ENCODE results near the gene FIP1L1.
A peak's percentile ranks its signal among the peaks of the same experiment; 100 is the strongest.

Gene FIP1L1

GRCh38 chr4:53499791-53500190 lies 122.3 kb downstream of the FIP1L1 start:
- H3K4me2 ChIP-seq (ENCODE audit: low read length): no peak overlapping the region
- no peak overlapping the region for H2BK15ac ChIP-seq (replicated peaks; ENCODE audit: low read depth)
- no peak overlapping the region for H3K27ac ChIP-seq (ENCODE audit: low read depth, low read length)
- no peaks in the 10 kb centered on the region for H3K27me3 ChIP-seq (ENCODE audit: insufficient read depth, low read length, poor library complexity)
- no peak overlapping the region for H2AK5ac ChIP-seq (ENCODE audit: low read length)
- H3K79me2 ChIP-seq (ENCODE audit: control insufficient read depth, insufficient read depth, low read length): no peaks in the 10 kb centered on the region
- H4K8ac ChIP-seq (ENCODE audit: low read depth, low read length): no peak overlapping the region
- no peak overlapping the region for H2BK120ac ChIP-seq (ENCODE audit: low read depth, low read length)
- no peak overlapping the region for H2BK5ac ChIP-seq (ENCODE audit: low read length)
- no peaks in the 10 kb centered on the region for H3K4me1 ChIP-seq (ENCODE audit: control insufficient read depth, low read depth, low read length)
- H3K79me1 ChIP-seq (ENCODE audit: low read length): no peaks in the 10 kb centered on the region
- no peak overlapping the region for H3K9ac ChIP-seq (ENCODE audit: low read length)
- no peak overlapping the region for H3K18ac ChIP-seq (ENCODE audit: low read length)
- H3K4ac ChIP-seq (ENCODE audit: low read depth, low read length): no peak overlapping the region
- no CpG with 5 or more reads among the region's 1 CpG for WGBS (ENCODE audit: extremely low coverage, insufficient coverage, low lambda C conversion rate)
- no peak overlapping the region for H4K5ac ChIP-seq (ENCODE audit: low read length)
- no peak for DNase-seq
- H3K23ac ChIP-seq (ENCODE audit: low read length): no peak overlapping the region
- H3K4me3 ChIP-seq (ENCODE audit: low read length): no peak overlapping the region
- H3K56ac ChIP-seq (ENCODE audit: low read length): no peak overlapping the region
- H3K36me3 ChIP-seq (ENCODE audit: control insufficient read depth, insufficient read depth, low read length): no peaks in the 10 kb centered on the region

GRCh38 chr4:53500546-53500945 lies 123.1 kb downstream of the FIP1L1 start:
- no CpG with 5 or more reads among the region's 2 CpGs for WGBS (ENCODE audit: extremely low coverage, insufficient coverage, low lambda C conversion rate)
- Histone ChIP-seq H3K23ac (ENCODE audit: low read length) (no peak overlapping the region), H2AK5ac (ENCODE audit: low read length) (no peak overlapping the region), H3K79me1 (ENCODE audit: low read length) (no peaks in the 10 kb centered on the region), H3K27ac (ENCODE audit: low read depth, low read length) (no peak overlapping the region), H3K4ac (ENCODE audit: low read depth, low read length) (no peak overlapping the region), H3K18ac (ENCODE audit: low read length) (no peak overlapping the region), H4K5ac (ENCODE audit: low read length) (no peak overlapping the region), H3K4me2 (ENCODE audit: low read length) (no peak overlapping the region), H3K9ac (ENCODE audit: low read length) (no peak overlapping the region), H4K8ac (ENCODE audit: low read depth, low read length) (no peak overlapping the region), H2BK120ac (ENCODE audit: low read depth, low read length) (no peak overlapping the region), H3K56ac (ENCODE audit: low read length) (no peak overlapping the region), H2BK5ac (ENCODE audit: low read length) (no peak overlapping the region), H3K36me3 (ENCODE audit: control insufficient read depth, insufficient read depth, low read length) (no peaks in the 10 kb centered on the region), H2BK15ac (replicated peaks; ENCODE audit: low read depth) (no peak overlapping the region), H3K4me1 (ENCODE audit: control insufficient read depth, low read depth, low read length) (no peaks in the 10 kb centered on the region), H3K27me3 (ENCODE audit: insufficient read depth, low read length, poor library complexity) (no peaks in the 10 kb centered on the region), H3K79me2 (ENCODE audit: control insufficient read depth, insufficient read depth, low read length) (no peaks in the 10 kb centered on the region), H3K4me3 (ENCODE audit: low read length) (no peak overlapping the region)
- DNase-seq: no peak

DNA sequence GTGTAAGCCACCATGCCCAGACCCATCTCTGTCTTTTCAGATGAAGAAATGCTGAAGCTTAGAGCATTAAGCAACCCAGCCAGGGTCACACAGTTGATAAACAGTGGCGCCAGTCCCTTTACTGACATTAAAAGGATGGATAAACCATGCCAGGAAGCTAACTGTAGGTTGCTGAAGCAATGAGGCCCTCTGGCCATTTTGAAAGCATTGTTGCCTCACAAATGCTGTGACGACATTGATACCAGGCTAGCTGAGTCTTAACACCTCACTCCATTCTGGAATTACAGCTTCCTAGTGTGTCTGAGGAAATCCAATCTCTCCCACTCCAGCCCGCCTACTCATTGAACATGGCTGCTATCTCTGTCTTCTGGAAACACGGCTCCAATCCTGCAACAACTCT lies 124.1 kb downstream of the FIP1L1 start:
- Histone ChIP-seq H3K36me3 (ENCODE audit: control insufficient read depth, insufficient read depth, low read length) (no peaks in the 10 kb centered on the region), H3K18ac (ENCODE audit: low read length) (no peak overlapping the region), H3K79me2 (ENCODE audit: control insufficient read depth, insufficient read depth, low read length) (no peaks in the 10 kb centered on the region), H3K79me1 (ENCODE audit: low read length) (no peaks in the 10 kb centered on the region), H2BK120ac (ENCODE audit: low read depth, low read length) (no peak overlapping the region), H3K4me1 (ENCODE audit: control insufficient read depth, low read depth, low read length) (no peaks in the 10 kb centered on the region), H3K23ac (ENCODE audit: low read length) (no peak overlapping the region), H3K9ac (ENCODE audit: low read length) (no peak overlapping the region), H4K8ac (ENCODE audit: low read depth, low read length) (no peak overlapping the region), H3K27me3 (ENCODE audit: insufficient read depth, low read length, poor library complexity) (no peaks in the 10 kb centered on the region), H3K27ac (ENCODE audit: low read depth, low read length) (no peak overlapping the region), H2BK5ac (ENCODE audit: low read length) (no peak overlapping the region), H2AK5ac (ENCODE audit: low read length) (no peak overlapping the region), H3K4me3 (ENCODE audit: low read length) (no peak overlapping the region), H3K56ac (ENCODE audit: low read length) (no peak overlapping the region), H2BK15ac (replicated peaks; ENCODE audit: low read depth) (no peak overlapping the region), H3K4me2 (ENCODE audit: low read length) (no peak overlapping the region), H4K5ac (ENCODE audit: low read length) (no peak overlapping the region), H3K4ac (ENCODE audit: low read depth, low read length) (no peak overlapping the region)
- WGBS (ENCODE audit: extremely low coverage, insufficient coverage, low lambda C conversion rate): no CpG with 5 or more reads among the region's 4 CpGs
- DNase-seq: no peak

DNA sequence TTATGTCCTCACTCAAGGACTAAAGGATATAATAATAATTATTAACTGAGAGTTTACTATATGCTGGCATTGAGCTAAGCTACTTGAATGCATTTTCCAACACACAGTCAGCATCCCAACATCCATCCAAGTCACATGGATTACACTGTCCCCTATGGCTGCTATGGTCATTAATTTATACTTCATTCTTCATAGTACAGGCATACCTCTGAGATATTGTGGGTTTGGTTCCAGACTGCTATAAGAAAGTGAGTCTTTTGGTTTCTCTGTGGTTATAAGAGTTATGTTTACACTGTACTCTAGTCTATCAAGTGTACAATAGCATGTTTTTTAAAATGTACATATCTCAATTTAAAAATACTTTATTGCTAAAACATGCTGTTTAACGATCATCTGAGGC lies 124.7 kb downstream of the FIP1L1 start:
- H3K4ac ChIP-seq (ENCODE audit: low read depth, low read length): no peak overlapping the region
- H3K36me3 ChIP-seq (ENCODE audit: control insufficient read depth, insufficient read depth, low read length): no peaks in the 10 kb centered on the region
- H3K18ac ChIP-seq (ENCODE audit: low read length): no peak overlapping the region
- no peaks in the 10 kb centered on the region for H3K79me2 ChIP-seq (ENCODE audit: control insufficient read depth, insufficient read depth, low read length)
- no peak overlapping the region for H3K4me3 ChIP-seq (ENCODE audit: low read length)
- no peak overlapping the region for H3K4me2 ChIP-seq (ENCODE audit: low read length)
- H3K56ac ChIP-seq (ENCODE audit: low read length): no peak overlapping the region
- H4K5ac ChIP-seq (ENCODE audit: low read length): no peak overlapping the region
- no peak for DNase-seq
- no peaks in the 10 kb centered on the region for H3K4me1 ChIP-seq (ENCODE audit: control insufficient read depth, low read depth, low read length)
- no peaks in the 10 kb centered on the region for H3K79me1 ChIP-seq (ENCODE audit: low read length)
- H2AK5ac ChIP-seq (ENCODE audit: low read length): no peak overlapping the region
- no peak overlapping the region for H2BK15ac ChIP-seq (replicated peaks; ENCODE audit: low read depth)
- no CpG with 5 or more reads among the region's 1 CpG for WGBS (ENCODE audit: extremely low coverage, insufficient coverage, low lambda C conversion rate)
- no peak overlapping the region for H2BK120ac ChIP-seq (ENCODE audit: low read depth, low read length)
- H3K27me3 ChIP-seq (ENCODE audit: insufficient read depth, low read length, poor library complexity): no peaks in the 10 kb centered on the region
- H3K27ac ChIP-seq (ENCODE audit: low read depth, low read length): no peak overlapping the region
- no peak overlapping the region for H3K9ac ChIP-seq (ENCODE audit: low read length)
- H2BK5ac ChIP-seq (ENCODE audit: low read length): no peak overlapping the region
- H4K8ac ChIP-seq (ENCODE audit: low read depth, low read length): no peak overlapping the region
- H3K23ac ChIP-seq (ENCODE audit: low read length): no peak overlapping the region

DNA sequence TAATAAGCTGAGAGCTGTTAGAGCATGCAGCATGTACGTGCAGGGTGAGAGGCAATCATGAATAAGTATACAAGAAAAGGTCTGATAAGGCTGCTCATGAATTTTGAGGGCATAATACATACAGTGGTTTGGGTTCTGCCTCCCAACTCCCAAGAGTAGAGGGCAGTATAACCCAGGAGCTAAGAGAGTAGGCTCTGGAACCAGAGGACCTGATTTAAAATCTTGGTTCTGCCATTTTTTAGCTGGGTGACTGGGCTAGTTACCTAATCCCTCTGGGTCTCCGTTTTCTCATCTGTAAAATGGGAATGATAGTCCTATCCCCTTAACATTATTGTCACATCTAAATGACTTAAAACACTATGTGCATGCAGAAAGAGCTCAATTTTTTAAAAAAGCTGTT lies 128.5 kb downstream of the FIP1L1 start:
- H3K27me3 ChIP-seq (ENCODE audit: insufficient read depth, low read length, poor library complexity): no peaks in the 10 kb centered on the region
- no peak overlapping the region for H2BK15ac ChIP-seq (replicated peaks; ENCODE audit: low read depth)
- no peak overlapping the region for H2BK120ac ChIP-seq (ENCODE audit: low read depth, low read length)
- no peak overlapping the region for H3K4me3 ChIP-seq (ENCODE audit: low read length)
- no peak overlapping the region for H2AK5ac ChIP-seq (ENCODE audit: low read length)
- WGBS (ENCODE audit: extremely low coverage, insufficient coverage, low lambda C conversion rate): no CpG with 5 or more reads among the region's 2 CpGs
- H3K18ac ChIP-seq (ENCODE audit: low read length): no peak overlapping the region
- no peak overlapping the region for H3K9ac ChIP-seq (ENCODE audit: low read length)
- no peak overlapping the region for H2BK5ac ChIP-seq (ENCODE audit: low read length)
- H3K4ac ChIP-seq (ENCODE audit: low read depth, low read length): no peak overlapping the region
- H4K8ac ChIP-seq (ENCODE audit: low read depth, low read length): no peak overlapping the region
- no peaks in the 10 kb centered on the region for H3K4me1 ChIP-seq (ENCODE audit: control insufficient read depth, low read depth, low read length)
- peak; percentile 51 for DNase-seq
- H3K79me1 ChIP-seq (ENCODE audit: low read length): no peaks in the 10 kb centered on the region
- no peak overlapping the region for H3K23ac ChIP-seq (ENCODE audit: low read length)
- no peak overlapping the region for H3K27ac ChIP-seq (ENCODE audit: low read depth, low read length)
- H4K5ac ChIP-seq (ENCODE audit: low read length): no peak overlapping the region
- no peak overlapping the region for H3K4me2 ChIP-seq (ENCODE audit: low read length)
- H3K36me3 ChIP-seq (ENCODE audit: control insufficient read depth, insufficient read depth, low read length): no peaks in the 10 kb centered on the region
- no peaks in the 10 kb centered on the region for H3K79me2 ChIP-seq (ENCODE audit: control insufficient read depth, insufficient read depth, low read length)
- H3K56ac ChIP-seq (ENCODE audit: low read length): no peak overlapping the region

GRCh38 chr4:53507058-53507457 lies 129.6 kb downstream of the FIP1L1 start:
- no peak overlapping the region for H4K8ac ChIP-seq (ENCODE audit: low read depth, low read length)
- H3K23ac ChIP-seq (ENCODE audit: low read length): no peak overlapping the region
- H3K4me3 ChIP-seq (ENCODE audit: low read length): no peak overlapping the region

More at GRCh38 chr4:53507058-53507457, 129.6 kb downstream of the FIP1L1 start:
- no CpG with 5 or more reads among the region's 7 CpGs for whole genome bisulfite sequencing (ENCODE audit: extremely low coverage, insufficient coverage, low lambda C conversion rate)
- no peak overlapping the region for H2BK15ac ChIP-seq (replicated peaks; ENCODE audit: low read depth)
- H2BK5ac ChIP-seq (ENCODE audit: low read length): no peak overlapping the region
- no peak overlapping the region for H3K9ac ChIP-seq (ENCODE audit: low read length)
- no peaks in the 10 kb centered on the region for H3K36me3 ChIP-seq (ENCODE audit: control insufficient read depth, insufficient read depth, low read length)
- H2AK5ac ChIP-seq (ENCODE audit: low read length): no peak overlapping the region
- no peaks in the 10 kb centered on the region for H3K4me1 ChIP-seq (ENCODE audit: control insufficient read depth, low read depth, low read length)
- no peaks in the 10 kb centered on the region for H3K27me3 ChIP-seq (ENCODE audit: insufficient read depth, low read length, poor library complexity)
- no peak for DNase-seq
- no peaks in the 10 kb centered on the region for H3K79me2 ChIP-seq (ENCODE audit: control insufficient read depth, insufficient read depth, low read length)
- H2BK120ac ChIP-seq (ENCODE audit: low read depth, low read length): no peak overlapping the region
- H3K79me1 ChIP-seq (ENCODE audit: low read length): no peaks in the 10 kb centered on the region
- no peak overlapping the region for H3K56ac ChIP-seq (ENCODE audit: low read length)
- H3K4ac ChIP-seq (ENCODE audit: low read depth, low read length): no peak overlapping the region
- H4K5ac ChIP-seq (ENCODE audit: low read length): no peak overlapping the region
- no peak overlapping the region for H3K27ac ChIP-seq (ENCODE audit: low read depth, low read length)
- no peak overlapping the region for H3K18ac ChIP-seq (ENCODE audit: low read length)
- no peak overlapping the region for H3K4me2 ChIP-seq (ENCODE audit: low read length)
